Measurements from ENCODE around the gene NME3. TPM values are rescaled to one million over a fixed set of nuclear protein-coding genes. Genes with fewer than 3 reads are reported as not detected.

NME3 gene
- total and polyA plus RNA-seq, 2 donors from 2014 or later, result 70.8 to 123 TPM

GRCh38 chr16:1727651-1728624 is 43.4 kb downstream of the NME3 start:
- intact Hi-C loops (cut with DNase I), result no loop called here
- Histone ChIP-seq H3K9ac (ENCODE audit: low read length in 3 of 3) (no peak overlapping the region), H3K4me1 (ENCODE audit: control insufficient read depth in 2 of 3, insufficient read depth in 2 of 3, low read depth in 1 of 3, low read length in 3 of 3) (peaks cover 0 to 2% (median 0%) of the 10 kb centered on the region in 3 donors), H3K27me3 (ENCODE audit: control insufficient read depth, insufficient read depth, low read length) (no peaks in the 10 kb centered on the region), H3K27ac (ENCODE audit: low read depth in 2 of 2, low read length in 2 of 2) (no peak overlapping the region), H3K4me3 (ENCODE audit: low read length in 3 of 3) (no peak overlapping the region), H3K36me3 (ENCODE audit: control insufficient read depth in 2 of 3, insufficient read depth in 3 of 3, low read length in 3 of 3) (peaks cover 3 to 12% (median 7%) of the 10 kb centered on the region in 3 donors), H3K9me3 (ENCODE audit: control insufficient read depth in 2 of 3, insufficient read depth in 1 of 3, low read length in 3 of 3) (no peaks in the 10 kb centered on the region)
- no peak for DNase-seq
- FAIRE-seq, result no peak
- no peak for TF ChIP-seq CTCF (IDR thresholded peaks at IDR 0.05; ENCODE audit: borderline replicate concordance, extremely low read depth, insufficient read depth)

GRCh38 chr16:1726661-1727502 is 44.5 kb downstream of the NME3 start:
- intact Hi-C loops (cut with DNase I), result no loop called here
- H3K4me3 ChIP-seq (ENCODE audit: low read length in 3 of 3), result no peak overlapping the region
- FAIRE-seq, result no peak
- DNase-seq, result no peak
- no peak for TF ChIP-seq CTCF (IDR thresholded peaks at IDR 0.05; ENCODE audit: borderline replicate concordance, extremely low read depth, insufficient read depth)
- H3K4me1 ChIP-seq (ENCODE audit: control insufficient read depth in 2 of 3, insufficient read depth in 2 of 3, low read depth in 1 of 3, low read length in 3 of 3), result peaks cover 0 to 2% (median 0%) of the 10 kb centered on the region in 3 donors
- H3K9ac ChIP-seq (ENCODE audit: low read length in 3 of 3), result no peak overlapping the region
- H3K27ac ChIP-seq (ENCODE audit: low read depth in 2 of 2, low read length in 2 of 2), result no peak overlapping the region
- peaks cover 3 to 12% (median 7%) of the 10 kb centered on the region in 3 donors for H3K36me3 ChIP-seq (ENCODE audit: control insufficient read depth in 2 of 3, insufficient read depth in 3 of 3, low read length in 3 of 3)
- no peaks in the 10 kb centered on the region for H3K27me3 ChIP-seq (ENCODE audit: control insufficient read depth, insufficient read depth, low read length)
- no peaks in the 10 kb centered on the region for H3K9me3 ChIP-seq (ENCODE audit: control insufficient read depth in 2 of 3, insufficient read depth in 1 of 3, low read length in 3 of 3)

- no peaks in the 10 kb centered on the region for H3K9me3 ChIP-seq (ENCODE audit: control insufficient read depth in 2 of 3, insufficient read depth in 1 of 3, low read length in 3 of 3)
- DNase-seq (no peak), FAIRE-seq (no peak)
- intact Hi-C loops (cut with DNase I), result no loop called here
- no peak overlapping the region for H3K9ac ChIP-seq (ENCODE audit: low read length in 3 of 3)
- no peak for TF ChIP-seq CTCF (IDR thresholded peaks at IDR 0.05; ENCODE audit: borderline replicate concordance, extremely low read depth, insufficient read depth)
- no peak overlapping the region for H3K27ac ChIP-seq (ENCODE audit: low read depth in 2 of 2, low read length in 2 of 2)
- H3K4me3 ChIP-seq (ENCODE audit: low read length in 3 of 3), result no peak overlapping the region
- no peaks in the 10 kb centered on the region for H3K27me3 ChIP-seq (ENCODE audit: control insufficient read depth, insufficient read depth, low read length)
- peaks cover 0 to 2% (median 0%) of the 10 kb centered on the region in 3 donors for H3K4me1 ChIP-seq (ENCODE audit: control insufficient read depth in 2 of 3, insufficient read depth in 2 of 3, low read depth in 1 of 3, low read length in 3 of 3)
- peaks cover 3 to 12% (median 7%) of the 10 kb centered on the region in 3 donors for H3K36me3 ChIP-seq (ENCODE audit: control insufficient read depth in 2 of 3, insufficient read depth in 3 of 3, low read length in 3 of 3)
Measured at GRCh38 chr16:1724491-1724890, 46.9 kb downstream of the NME3 start.
